ENCODE data around the gene DIRAS1. TPM values are rescaled to one million over a fixed set of nuclear protein-coding genes. Genes with fewer than 3 reads are reported as not detected.
"Not testable (repeated sequence)": the region's sequence is repeated elsewhere in the genome, so short reads cannot be mapped to it uniquely, and the experiment has no call there.

The DIRAS1 gene
- total RNA-seq, 1 donor from 2014 or later, result 2.9 TPM

GRCh38 chr19:2726904-2727639, 5.9 kb upstream of the DIRAS1 start:
- DNase-seq, result no peak

- no peak for DNase-seq
Measured at GRCh38 chr19:2726160-2726855, 5.1 kb upstream of the DIRAS1 start.

GRCh38 chr19:2724148-2724557, 3.0 kb upstream of the DIRAS1 start:
- DNase-seq, result no peak

- no peak for DNase-seq
Measured at GRCh38 chr19:2723747-2724146, 2.6 kb upstream of the DIRAS1 start.

GRCh38 chr19:2723345-2723715, 2.2 kb upstream of the DIRAS1 start:
- no peak for DNase-seq

- no peak for DNase-seq
Measured at GRCh38 chr19:2722541-2723344, 1.6 kb upstream of the DIRAS1 start.

GRCh38 chr19:2721570-2722540, 683 bp upstream of the DIRAS1 start:
- DNase-seq, result no peak

- DNase-seq, result no peak
Measured at GRCh38 chr19:2719920-2720776, 1.0 kb downstream of the DIRAS1 start.

GRCh38 chr19:2719232-2719735, 1.9 kb downstream of the DIRAS1 start:
- DNase-seq, result no peak

- no peak for DNase-seq
Measured at GRCh38 chr19:2717638-2718541, 3.3 kb downstream of the DIRAS1 start.

- no peak for DNase-seq
Measured at GRCh38 chr19:2716722-2717637, 4.2 kb downstream of the DIRAS1 start.

GRCh38 chr19:2716275-2716650, 4.9 kb downstream of the DIRAS1 start:
- DNase-seq, result no peak

GRCh38 chr19:2715470-2716274, 5.5 kb downstream of the DIRAS1 start:
- no peak for DNase-seq

GRCh38 chr19:2714531-2715269, 6.5 kb downstream of the DIRAS1 start:
- DNase-seq, result no peak

GRCh38 chr19:2714102-2714501, 7.1 kb downstream of the DIRAS1 start:
- DNase-seq, result not testable (repeated sequence)

GRCh38 chr19:2713170-2713569, 8.0 kb downstream of the DIRAS1 start:
- DNase-seq, result not testable (repeated sequence)

- DNase-seq, result no peak
Measured at GRCh38 chr19:2711875-2712205, 9.3 kb downstream of the DIRAS1 start.
